Mesodermal cell (in vitro differentiated cells): ENCODE data around the gene DRC3.
A peak's percentile ranks its signal among the peaks of the same experiment; 100 is the strongest.

Experiments
- H3K27ac ChIP-seq: 2 replicates; pipeline ENCODE4 v1.7.0; 2013; ENCODE audit warnings: mild to moderate bottlenecking, low read depth, low read length, moderate library complexity; ENCODE audit not compliant: severe bottlenecking
- H3K36me3 ChIP-seq: 2 replicates; pipeline ENCODE4 v1.7.1; 2013; ENCODE audit warnings: mild to moderate bottlenecking, low read length, moderate library complexity; ENCODE audit not compliant: control insufficient read depth, insufficient read depth
- H3K4me1 ChIP-seq: one replicate; pipeline ENCODE4 v1.7.1; 2013; ENCODE audit warnings: mild to moderate bottlenecking, low read length; ENCODE audit not compliant: insufficient read depth, control insufficient read depth, poor library complexity, severe bottlenecking
- H3K4me3 ChIP-seq: 2 replicates; pipeline ENCODE4 v1.7.0; 2013; ENCODE audit warnings: low read length, control low read depth, mild to moderate bottlenecking; ENCODE audit not compliant: insufficient read depth, poor library complexity, severe bottlenecking; ENCODE audit errors: extremely low read depth
- H3K9me3 ChIP-seq: 2 replicates; pipeline ENCODE4 v1.7.1; 2013; ENCODE audit warnings: mild to moderate bottlenecking, low read length, moderate library complexity; ENCODE audit not compliant: control insufficient read depth
- WGBS, 2 experiments: methylation state at CpG; one replicate each; pipeline ENCODE4 v1.1.5; 2013; ENCODE audit warnings: missing lambda C conversion rate in 2 of 2; ENCODE audit not compliant: insufficient coverage in 2 of 2; 5-methylcytosine and 5-hydroxymethylcytosine counted together

The DRC3 gene

DNA sequence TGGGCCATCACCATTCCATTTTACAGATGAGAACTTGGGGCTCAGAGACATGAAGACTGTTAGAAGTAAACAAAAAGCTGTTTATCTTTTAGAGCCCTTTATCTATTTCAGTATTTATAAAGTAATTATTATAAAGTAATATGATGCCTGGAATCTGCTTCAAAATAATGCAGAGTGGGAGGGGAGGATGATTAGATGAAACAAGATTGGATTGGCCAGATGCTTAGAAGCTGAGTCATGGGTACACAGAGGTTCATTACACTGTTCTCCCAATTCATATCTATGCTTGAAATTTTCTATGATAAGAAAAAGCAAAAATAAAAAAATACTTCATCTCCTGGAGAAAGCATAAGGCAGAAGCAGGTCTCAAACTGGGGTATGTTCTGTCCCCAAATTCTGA is 29.8 kb upstream of the DRC3 start:
- Histone ChIP-seq H3K36me3 (no peaks in the 10 kb centered on the region), H3K4me3 (no peak overlapping the region), H3K4me1 (peaks cover 41% of the 10 kb centered on the region), H3K27ac (peak overlapping the region; percentile 84), H3K9me3 (no peaks in the 10 kb centered on the region)

DNA sequence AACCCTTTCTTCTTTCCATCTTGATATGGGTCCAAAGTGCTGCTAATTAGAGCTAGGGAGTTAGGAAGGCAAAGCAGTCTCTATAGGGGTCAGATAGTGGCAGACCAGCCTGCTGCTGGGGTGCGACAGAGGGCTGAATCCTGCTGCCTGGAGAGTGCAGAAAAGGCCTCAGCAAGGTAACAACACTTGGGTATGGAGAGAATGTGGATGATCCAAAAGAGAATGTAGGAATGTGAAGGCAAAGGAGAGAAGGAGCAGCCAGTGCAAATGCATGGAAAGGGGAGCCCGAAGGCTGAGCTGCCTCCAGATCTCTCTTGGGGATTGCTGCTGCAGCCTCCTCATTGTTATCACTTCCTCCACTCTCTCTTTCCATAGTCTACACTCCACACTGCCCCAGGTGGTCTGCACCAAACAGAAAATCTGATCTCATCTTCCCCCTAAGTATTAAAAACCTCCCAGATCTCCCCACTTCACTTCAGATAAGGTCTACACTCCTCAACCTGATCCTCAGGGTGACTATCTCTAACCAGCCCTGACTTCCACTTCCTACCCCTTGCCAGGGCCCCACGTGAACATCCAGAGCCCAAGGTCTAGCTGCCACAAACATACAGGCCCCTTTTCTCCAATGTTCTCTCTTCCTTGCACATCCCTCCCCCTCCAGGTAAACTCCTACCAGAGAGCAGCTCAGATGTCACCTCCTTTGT is 29.2 kb upstream of the DRC3 start:
- WGBS, 2 experiments = 28 to 70% methylated on average over 2 of the region's 3 CpGs
- Histone ChIP-seq H3K27ac (peak overlapping the region; percentile 84), H3K9me3 (no peaks in the 10 kb centered on the region), H3K36me3 (no peaks in the 10 kb centered on the region), H3K4me1 (peaks cover 41% of the 10 kb centered on the region), H3K4me3 (no peak overlapping the region)

DNA sequence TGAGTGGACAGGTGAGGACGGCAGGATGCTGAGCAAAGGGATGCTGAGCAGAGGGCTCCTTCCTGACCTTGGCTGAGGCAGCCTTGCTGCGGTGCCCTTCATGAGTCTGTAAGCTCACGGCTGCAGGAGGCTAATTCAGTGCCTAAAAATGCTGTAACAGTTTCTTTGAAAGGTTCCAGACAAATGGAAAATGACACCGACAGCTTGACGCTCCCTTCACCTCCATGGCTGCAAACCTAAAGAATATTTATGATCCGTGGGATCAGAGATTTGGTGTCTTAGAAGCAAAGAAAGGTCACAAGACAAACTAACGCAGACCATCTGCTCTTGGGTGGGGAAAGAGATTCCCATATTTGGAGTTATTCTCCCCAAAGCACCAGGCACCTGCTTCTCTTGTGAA is 28.4 kb upstream of the DRC3 start:
- Histone ChIP-seq H3K36me3 (no peaks in the 10 kb centered on the region), H3K9me3 (no peaks in the 10 kb centered on the region), H3K4me1 (peaks cover 41% of the 10 kb centered on the region), H3K27ac (no peak overlapping the region), H3K4me3 (no peak overlapping the region)
- 86 to 96% methylated on average over 5 to 6 of the region's 7 CpGs for WGBS, 2 experiments

DNA sequence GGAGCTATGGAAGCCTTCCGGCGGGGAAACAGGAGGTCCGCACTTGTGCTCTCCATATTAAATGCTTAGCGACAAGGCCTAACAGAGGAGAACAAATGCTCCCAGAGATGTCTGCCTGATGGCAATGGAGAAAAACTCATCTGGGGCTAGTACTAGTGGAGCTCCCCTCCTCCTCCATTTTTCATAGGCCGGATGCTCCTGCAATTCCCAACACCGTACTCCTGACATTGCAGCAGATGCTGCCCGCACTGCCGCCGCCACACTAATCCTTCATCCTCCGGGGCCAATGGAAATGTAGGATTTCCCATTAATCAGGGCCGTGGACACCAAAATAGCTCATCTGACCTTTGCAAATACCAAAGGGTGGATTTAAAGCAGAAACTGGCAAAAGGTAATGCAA is 27.9 kb upstream of the DRC3 start:
- H3K4me1 ChIP-seq = peaks cover 41% of the 10 kb centered on the region
- H3K4me3 ChIP-seq = no peak overlapping the region
- 94 to 97% methylated on average over 5 to 9 of the region's 11 CpGs for WGBS, 2 experiments
- no peaks in the 10 kb centered on the region for H3K36me3 ChIP-seq
- no peak overlapping the region for H3K27ac ChIP-seq
- H3K9me3 ChIP-seq = no peaks in the 10 kb centered on the region

DNA sequence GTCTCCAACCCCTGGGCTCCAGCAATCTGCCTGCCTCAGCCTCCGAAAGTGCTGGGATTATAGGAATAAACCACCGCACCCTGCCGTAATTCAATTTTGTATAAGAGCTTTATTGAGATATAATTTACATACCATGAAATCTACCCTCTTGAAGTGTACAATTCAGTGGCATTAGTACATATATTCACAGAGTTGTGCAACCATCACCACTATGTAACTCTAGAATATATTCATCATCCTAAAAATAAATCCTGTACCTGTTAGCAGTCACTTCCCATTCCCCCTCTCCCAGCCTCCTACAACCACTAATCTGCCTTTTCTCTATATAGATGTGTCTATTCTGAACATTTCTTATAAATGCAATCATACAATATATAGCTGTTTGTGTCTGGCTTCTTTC is 26.6 kb upstream of the DRC3 start:
- no peak overlapping the region for H3K27ac ChIP-seq
- WGBS, 2 experiments = no CpG with 5 or more reads among the region's 3 CpGs
- H3K36me3 ChIP-seq = no peaks in the 10 kb centered on the region
- no peaks in the 10 kb centered on the region for H3K9me3 ChIP-seq
- H3K4me1 ChIP-seq = peaks cover 30% of the 10 kb centered on the region
- H3K4me3 ChIP-seq = no peak overlapping the region

DNA sequence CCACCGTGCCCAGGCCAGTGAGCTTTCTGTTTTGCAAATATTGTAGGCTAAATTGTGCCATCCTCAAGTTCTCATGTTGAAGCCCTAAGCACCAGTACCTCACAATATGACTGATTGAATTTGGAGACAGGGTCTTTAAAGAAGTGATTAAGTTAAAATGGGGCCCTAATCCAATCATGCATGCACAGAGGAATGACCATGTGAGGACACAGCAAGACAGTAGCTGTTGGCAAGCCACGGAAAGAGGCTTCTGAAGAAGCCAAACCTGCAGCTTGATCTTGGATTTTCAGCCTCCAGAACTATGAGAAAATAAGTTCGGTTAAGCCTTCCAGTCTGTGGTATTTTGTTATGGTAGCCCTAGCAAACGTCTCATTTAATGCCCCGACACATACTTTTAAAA is 25.4 kb upstream of the DRC3 start:
- H3K9me3 ChIP-seq = no peaks in the 10 kb centered on the region
- H3K4me3 ChIP-seq = no peak overlapping the region
- no peaks in the 10 kb centered on the region for H3K36me3 ChIP-seq
- 90 to 99% methylated on average over 1 to 4 of the region's 5 CpGs for WGBS, 2 experiments
- H3K4me1 ChIP-seq = peaks cover 23% of the 10 kb centered on the region
- H3K27ac ChIP-seq = no peak overlapping the region

DNA sequence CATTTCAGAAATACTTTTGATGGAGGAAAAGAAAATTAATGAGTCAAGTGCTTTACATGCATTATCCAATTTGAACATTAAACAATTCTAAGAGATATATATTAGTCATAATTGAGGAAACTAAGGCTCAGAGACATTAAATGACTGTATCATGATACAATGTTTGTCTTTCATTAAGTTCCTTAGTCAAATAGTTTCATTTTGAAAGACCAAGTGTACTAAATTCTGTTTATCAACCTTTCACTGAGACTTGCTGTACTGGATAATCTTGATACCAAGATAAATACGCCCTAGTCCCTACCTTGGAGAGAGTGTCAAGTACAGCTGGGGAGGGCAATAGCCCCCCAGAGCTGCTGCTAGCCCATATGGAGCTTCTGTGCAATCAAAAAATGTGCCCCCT is 24.7 kb upstream of the DRC3 start:
- no peak overlapping the region for H3K27ac ChIP-seq
- 100% methylated on average over 1 of the region's 1 CpG for WGBS, 2 experiments
- no peak overlapping the region for H3K4me3 ChIP-seq
- H3K36me3 ChIP-seq = no peaks in the 10 kb centered on the region
- H3K4me1 ChIP-seq = peaks cover 16% of the 10 kb centered on the region
- H3K9me3 ChIP-seq = no peaks in the 10 kb centered on the region

DNA sequence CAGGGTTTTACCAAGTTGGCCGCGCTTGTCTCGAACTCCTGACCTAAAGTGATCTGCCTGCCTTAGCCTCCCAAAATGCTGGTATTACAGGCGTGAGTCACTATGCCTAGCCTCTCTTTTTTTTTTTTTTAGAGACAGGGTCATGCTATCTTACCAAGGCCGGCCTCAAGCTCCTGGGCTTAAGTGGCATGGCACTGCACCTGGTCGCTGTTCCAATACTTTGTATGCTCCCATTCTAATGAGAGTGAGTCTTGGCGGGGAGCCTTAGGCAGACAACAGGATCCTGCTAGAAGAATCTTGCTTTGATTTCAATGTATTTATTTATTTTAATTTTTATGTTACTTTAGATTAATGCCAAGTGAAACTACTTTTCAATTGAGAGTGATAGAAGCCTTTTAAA is 22.3 kb upstream of the DRC3 start:
- Histone ChIP-seq H3K4me1 (peaks cover 5% of the 10 kb centered on the region), H3K4me3 (no peak overlapping the region), H3K36me3 (peaks cover 11% of the 10 kb centered on the region), H3K27ac (no peak overlapping the region), H3K9me3 (no peaks in the 10 kb centered on the region)
- 93 to 98% methylated on average over 4 to 5 of the region's 7 CpGs for WGBS, 2 experiments

DNA sequence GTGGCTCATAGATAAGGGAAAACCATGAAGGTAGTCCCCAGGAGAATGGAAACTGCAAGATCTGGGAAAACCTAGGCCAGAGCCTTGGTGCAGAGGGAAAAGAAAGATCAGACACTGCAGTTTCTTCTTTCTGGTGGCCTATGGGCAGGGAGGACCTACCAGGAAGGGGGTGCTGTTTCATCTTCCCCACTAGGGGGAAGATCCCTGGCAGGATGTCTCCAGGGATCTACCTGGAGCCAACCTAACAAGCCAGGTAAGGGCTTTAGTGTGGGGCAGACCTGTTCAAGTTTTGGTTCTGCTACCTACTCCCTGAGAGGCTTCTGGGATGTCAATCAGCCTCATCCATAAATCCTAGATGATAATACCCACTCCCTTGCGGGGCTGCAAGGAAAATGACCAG is 21.9 kb upstream of the DRC3 start:
- H3K4me3 ChIP-seq = no peak overlapping the region
- H3K9me3 ChIP-seq = no peaks in the 10 kb centered on the region
- H3K27ac ChIP-seq = no peak overlapping the region
- peaks cover 5% of the 10 kb centered on the region for H3K4me1 ChIP-seq
- peaks cover 15% of the 10 kb centered on the region for H3K36me3 ChIP-seq
- 83 to 90% methylated on average over 1 of the region's 1 CpG for WGBS, 2 experiments

DNA sequence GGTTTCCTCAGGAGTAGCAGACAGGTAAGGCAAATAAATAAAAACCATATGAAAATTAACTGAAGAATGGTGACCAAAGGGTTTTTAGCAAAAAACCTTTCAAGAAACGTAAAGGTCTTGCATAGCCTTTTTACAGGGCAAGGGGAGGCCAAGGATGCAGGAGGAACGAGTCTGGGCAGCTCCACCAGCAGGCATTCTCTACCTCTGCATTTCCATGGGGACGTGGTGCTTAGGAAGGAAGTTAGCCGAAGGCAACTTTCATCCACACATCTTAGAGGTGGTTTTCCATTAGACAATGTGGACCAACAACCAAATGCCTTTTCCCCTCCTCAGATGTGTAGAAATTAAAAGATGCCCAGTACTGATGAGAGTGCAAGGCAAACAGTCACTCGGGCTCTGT is 21.1 kb upstream of the DRC3 start:
- H3K4me1 ChIP-seq = peaks cover 5% of the 10 kb centered on the region
- H3K9me3 ChIP-seq = no peaks in the 10 kb centered on the region
- H3K27ac ChIP-seq = peak overlapping the region; percentile 24
- 65 to 100% methylated on average over 2 to 4 of the region's 5 CpGs for WGBS, 2 experiments
- peaks cover 16% of the 10 kb centered on the region for H3K36me3 ChIP-seq
- H3K4me3 ChIP-seq = no peak overlapping the region

DNA sequence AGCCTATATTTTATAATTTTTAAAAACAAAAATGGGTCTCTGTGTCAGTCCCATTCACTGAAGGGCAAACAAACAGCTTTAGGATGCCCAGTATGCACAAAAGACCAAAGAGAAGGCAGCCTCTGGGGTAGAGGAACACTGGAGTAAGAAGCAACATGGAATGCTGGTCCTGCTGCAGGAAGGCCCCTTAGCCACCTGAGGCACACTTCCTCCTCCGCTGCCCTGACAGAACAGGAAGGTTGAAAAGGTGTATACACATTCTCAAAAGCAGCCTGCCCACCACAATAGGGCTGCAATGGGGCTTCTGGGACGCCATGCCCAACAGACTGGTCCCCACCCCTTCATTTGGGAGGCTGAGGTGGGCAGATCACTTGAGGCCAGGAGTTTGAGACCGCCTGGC is 20.0 kb upstream of the DRC3 start:
- Histone ChIP-seq H3K4me3 (no peak overlapping the region), H3K36me3 (peaks cover 16% of the 10 kb centered on the region), H3K9me3 (no peaks in the 10 kb centered on the region), H3K27ac (no peak overlapping the region), H3K4me1 (peaks cover 6% of the 10 kb centered on the region)
- WGBS, 2 experiments = 100% methylated on average over 1 of the region's 3 CpGs; no CpG with 5 or more reads in 1 of the 2 experiments
